Measurements from ENCODE around the gene CCDC142. TPM values are rescaled to one million over a fixed set of nuclear protein-coding genes. Genes with fewer than 3 reads are reported as not detected.

The CCDC142 gene
- total and polyA plus RNA-seq, 10 donors, result 2.8 to 59.4 (median 26.0) TPM

DNA sequence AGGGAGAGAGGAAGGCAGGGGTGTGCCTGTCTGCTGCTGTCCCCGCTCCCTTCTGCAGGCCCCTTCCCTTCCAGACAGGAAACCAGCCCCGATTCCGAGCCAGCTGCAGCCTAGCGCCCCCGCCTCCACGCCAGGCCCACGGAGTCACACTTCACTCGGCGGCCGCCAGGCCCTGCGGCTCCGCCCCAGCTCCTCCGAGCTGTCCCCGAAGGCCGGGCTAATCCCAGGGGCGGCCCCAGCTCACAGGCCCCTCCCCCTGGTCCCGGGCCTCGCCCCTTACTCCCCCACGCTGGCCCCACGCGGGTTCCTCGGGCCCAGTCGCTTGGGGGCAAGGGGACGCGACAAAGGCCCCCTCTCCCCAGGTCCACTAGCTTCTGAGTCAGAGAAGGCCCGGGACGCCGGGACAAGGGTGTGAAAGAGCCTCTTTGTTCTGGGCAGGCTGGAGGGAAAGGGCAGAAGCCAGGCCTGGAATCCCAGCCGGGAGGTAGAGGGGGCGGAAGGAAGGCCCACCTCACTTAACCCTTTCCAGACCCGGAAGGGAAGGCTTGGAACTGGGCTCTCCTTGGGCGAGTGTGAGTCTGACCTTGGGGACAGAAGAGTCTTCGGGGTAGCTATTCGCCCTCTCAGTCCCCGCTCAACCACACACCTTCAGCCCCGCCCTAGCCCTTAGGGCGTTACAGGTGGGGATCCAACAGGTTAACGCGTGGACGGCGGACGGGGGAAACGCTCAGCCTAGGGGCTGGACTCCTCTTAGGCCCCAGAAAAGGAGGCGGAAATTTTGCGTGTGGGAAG lies 42.2 kb downstream of the CCDC142 start:
- Histone ChIP-seq H3K4me3 (peak overlapping the region; percentile 34 to 68 (median 42)), H3K27ac (peak overlapping the region; percentile 42 to 74 (median 70))

DNA sequence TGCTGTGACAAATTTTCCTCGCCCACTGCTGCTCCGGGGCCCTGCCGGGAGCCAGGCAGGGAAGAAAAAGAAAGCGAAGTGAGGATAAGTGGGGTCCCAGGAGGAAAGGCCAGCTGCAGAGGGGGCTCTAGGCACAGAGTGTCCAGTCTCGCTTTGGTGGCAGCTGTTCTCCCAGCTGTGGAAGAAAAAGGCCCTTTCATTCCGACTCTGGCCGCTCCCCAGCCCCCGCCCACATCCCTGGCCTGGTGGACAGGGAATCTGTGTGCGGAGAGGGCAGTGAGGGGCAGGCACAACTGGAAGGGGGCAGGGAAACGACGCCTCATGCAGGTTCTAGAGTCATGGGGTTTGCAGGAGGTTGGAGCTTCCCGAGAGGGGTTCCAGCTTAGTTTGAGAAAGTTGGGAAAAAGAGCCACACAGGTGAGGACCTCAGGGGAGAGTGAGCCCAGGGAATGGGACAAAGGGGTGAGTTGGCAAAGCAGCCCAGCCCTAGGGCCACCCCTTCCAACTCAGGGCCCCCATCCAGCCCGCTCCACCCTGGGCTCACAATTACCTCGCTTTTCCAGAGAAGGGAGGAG lies 42.9 kb downstream of the CCDC142 start:
- peak; percentile 78 for DNase-seq
- peaks cover 13 to 65% (median 38%) of the 10 kb centered on the region in 6 donors for H3K4me1 ChIP-seq
- H3K36me3 ChIP-seq, result no peaks in the 10 kb centered on the region
- H3K27ac ChIP-seq, result peak overlapping the region; percentile 42 to 74 (median 70)
- TF ChIP-seq, protein P1, sequence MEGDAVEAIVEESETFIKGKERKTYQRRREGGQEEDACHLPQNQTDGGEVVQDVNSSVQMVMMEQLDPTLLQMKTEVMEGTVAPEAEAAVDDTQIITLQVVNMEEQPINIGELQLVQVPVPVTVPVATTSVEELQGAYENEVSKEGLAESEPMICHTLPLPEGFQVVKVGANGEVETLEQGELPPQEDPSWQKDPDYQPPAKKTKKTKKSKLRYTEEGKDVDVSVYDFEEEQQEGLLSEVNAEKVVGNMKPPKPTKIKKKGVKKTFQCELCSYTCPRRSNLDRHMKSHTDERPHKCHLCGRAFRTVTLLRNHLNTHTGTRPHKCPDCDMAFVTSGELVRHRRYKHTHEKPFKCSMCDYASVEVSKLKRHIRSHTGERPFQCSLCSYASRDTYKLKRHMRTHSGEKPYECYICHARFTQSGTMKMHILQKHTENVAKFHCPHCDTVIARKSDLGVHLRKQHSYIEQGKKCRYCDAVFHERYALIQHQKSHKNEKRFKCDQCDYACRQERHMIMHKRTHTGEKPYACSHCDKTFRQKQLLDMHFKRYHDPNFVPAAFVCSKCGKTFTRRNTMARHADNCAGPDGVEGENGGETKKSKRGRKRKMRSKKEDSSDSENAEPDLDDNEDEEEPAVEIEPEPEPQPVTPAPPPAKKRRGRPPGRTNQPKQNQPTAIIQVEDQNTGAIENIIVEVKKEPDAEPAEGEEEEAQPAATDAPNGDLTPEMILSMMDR (IDR thresholded peaks at IDR 0.05 in 8 of 11, conservative IDR thresholded peaks at IDR 0.05 in 3 of 11), result no peak
- no peak for TF ChIP-seq POLR2A (IDR thresholded peaks at IDR 0.05)
- TF ChIP-seq POLR2AphosphoS5 (IDR thresholded peaks at IDR 0.05), result no peak
- H3K27me3 ChIP-seq (replicated peaks in 1 of 7), result peaks cover 0 to 54% (median 24%) of the 10 kb centered on the region in 7 donors
- intact Hi-C loops (cut with DNase I; ENCODE audit: low total_unique reads), result no loop called here
- peak overlapping the region; percentile 34 to 68 (median 42) for H3K4me3 ChIP-seq
- no peaks in the 10 kb centered on the region for H3K9me3 ChIP-seq
- 25 to 42% (median 27%) methylated on average over 11 to 14 of the region's 14 CpGs for WGBS, 5 donors

More for the DNA sequence above, 42.2 kb downstream of the CCDC142 start:
- H3K9me3 ChIP-seq, result no peaks in the 10 kb centered on the region
- no peaks in the 10 kb centered on the region for H3K36me3 ChIP-seq
- H3K4me1 ChIP-seq, result peaks cover 13 to 65% (median 38%) of the 10 kb centered on the region in 6 donors
- H3K27me3 ChIP-seq (replicated peaks in 1 of 7), result peaks cover 0 to 54% (median 24%) of the 10 kb centered on the region in 7 donors
- DNase-seq, result peak; percentile 92
- intact Hi-C loops (cut with DNase I; ENCODE audit: low total_unique reads), result no loop called here
- TF ChIP-seq POLR2A (IDR thresholded peaks at IDR 0.05) (no peak), POLR2AphosphoS5 (IDR thresholded peaks at IDR 0.05) (peak; percentile 63 to 83 (median 81))
- TF ChIP-seq, protein P1 (IDR thresholded peaks at IDR 0.05 in 8 of 11, conservative IDR thresholded peaks at IDR 0.05 in 3 of 11), result peak in 10 of 11 experiments; percentile 24 to 64 (median 54)
- WGBS, 5 donors, result 22 to 36% (median 27%) methylated on average over 29 to 45 of the region's 45 CpGs

DNA sequence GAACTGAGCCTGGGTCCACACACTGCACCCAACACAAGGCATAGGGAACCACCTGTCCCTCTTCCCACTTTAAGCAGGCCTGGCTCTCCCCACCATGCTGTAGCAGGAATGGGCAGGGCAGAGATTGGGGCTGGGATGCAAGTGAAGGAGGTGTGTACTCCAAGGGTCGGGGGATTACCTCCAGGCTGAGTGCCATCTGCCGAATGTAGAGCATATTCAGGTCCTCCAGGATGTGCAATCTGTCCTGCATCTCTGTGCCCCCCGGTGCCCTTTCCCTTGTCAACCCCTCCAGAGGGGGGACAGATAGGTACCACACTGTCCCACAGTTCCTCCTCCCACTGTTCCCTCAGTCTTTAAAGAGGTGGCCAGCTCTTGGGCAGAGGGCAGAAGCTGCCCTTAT lies 43.4 kb downstream of the CCDC142 start:
- Histone ChIP-seq H3K4me3 (peak overlapping the region in 7 of 8 donors; percentile 34 to 68 (median 43)), H3K9me3 (no peaks in the 10 kb centered on the region), H3K36me3 (no peaks in the 10 kb centered on the region), H3K27ac (peak overlapping the region in 4 of 8 donors; percentile 69 to 74 (median 71)), H3K27me3 (replicated peaks in 1 of 7) (peaks cover 0 to 52% (median 24%) of the 10 kb centered on the region in 7 donors), H3K4me1 (peaks cover 13 to 65% (median 38%) of the 10 kb centered on the region in 6 donors)
- DNase-seq, result peak; percentile 61
- TF ChIP-seq POLR2A (IDR thresholded peaks at IDR 0.05) (no peak), POLR2AphosphoS5 (IDR thresholded peaks at IDR 0.05) (no peak)
- TF ChIP-seq, protein P1 (IDR thresholded peaks at IDR 0.05 in 8 of 11, conservative IDR thresholded peaks at IDR 0.05 in 3 of 11), result no peak
- intact Hi-C loops (cut with DNase I; ENCODE audit: low total_unique reads), result no loop called here
- 15 to 48% (median 29%) methylated on average over 3 of the region's 3 CpGs for WGBS, 5 donors

DNA sequence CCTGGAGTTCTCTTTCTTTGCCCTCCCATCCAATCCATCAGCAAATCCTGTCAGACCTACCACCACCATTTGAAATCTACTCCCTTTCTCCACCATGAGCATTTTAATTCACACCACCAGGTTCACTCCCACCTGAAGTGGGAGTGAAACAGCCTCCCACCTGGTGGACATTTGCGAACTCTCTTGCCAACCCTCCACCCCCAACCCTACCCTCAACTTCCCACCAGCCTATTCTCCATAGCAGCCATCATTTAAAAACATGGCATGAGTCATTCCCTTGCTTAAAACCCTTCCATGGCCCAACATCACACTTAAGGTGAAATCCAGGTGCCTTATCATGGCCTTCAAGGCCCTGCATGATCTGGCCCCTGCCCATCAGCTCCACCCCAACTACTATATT lies 44.5 kb downstream of the CCDC142 start:
- WGBS, 5 donors, result 90 to 100% (median 92%) methylated on average over 1 of the region's 1 CpG
- DNase-seq, result peak; percentile 4
- intact Hi-C loops (cut with DNase I; ENCODE audit: low total_unique reads), result no loop called here

More for the DNA sequence above, 44.5 kb downstream of the CCDC142 start:
- H3K27ac ChIP-seq, result no peak overlapping the region
- no peak for TF ChIP-seq POLR2AphosphoS5 (IDR thresholded peaks at IDR 0.05)
- no peak for TF ChIP-seq POLR2A (IDR thresholded peaks at IDR 0.05)
- TF ChIP-seq, protein P1 (IDR thresholded peaks at IDR 0.05 in 8 of 11, conservative IDR thresholded peaks at IDR 0.05 in 3 of 11), result no peak
- H3K36me3 ChIP-seq, result no peaks in the 10 kb centered on the region
- peaks cover 0 to 42% (median 24%) of the 10 kb centered on the region in 7 donors for H3K27me3 ChIP-seq (replicated peaks in 1 of 7)
- no peaks in the 10 kb centered on the region for H3K9me3 ChIP-seq
- H3K4me1 ChIP-seq, result peaks cover 13 to 57% (median 36%) of the 10 kb centered on the region in 6 donors
- H3K4me3 ChIP-seq, result no peak overlapping the region

Measured in spleen (tissue), 11 donors.